ENCODE data around the gene UTS2. TPM values are rescaled to one million over a fixed set of nuclear protein-coding genes. Genes with fewer than 3 reads are reported as not detected.

The UTS2 gene
- total RNA-seq, 1 donor from 2014 or later: not detected

GRCh38 chr1:7824701-7825100 lies 28.2 kb downstream of the UTS2 start:
- Histone ChIP-seq H3K9ac (ENCODE audit: low read depth in 1 of 3, low read length in 3 of 3) (no peak overlapping the region), H3K9me3 (ENCODE audit: control insufficient read depth in 3 of 3, low read length in 3 of 3) (no peaks in the 10 kb centered on the region), H3K27me3 (ENCODE audit: control insufficient read depth in 3 of 3, insufficient read depth in 3 of 3, low read length in 3 of 3) (no peaks in the 10 kb centered on the region), H3K36me3 (ENCODE audit: control insufficient read depth in 3 of 3, insufficient read depth in 3 of 3, low read length in 3 of 3) (peaks cover 68 to 82% (median 70%) of the 10 kb centered on the region in 3 donors), H3K4me1 (ENCODE audit: control insufficient read depth in 3 of 3, insufficient read depth in 3 of 3, low read length in 3 of 3) (no peaks in the 10 kb centered on the region), H3K27ac (ENCODE audit: low read depth, low read length) (no peak overlapping the region), H3K4me3 (ENCODE audit: low read length in 3 of 3) (no peak overlapping the region)

GRCh38 chr1:7821282-7821681 lies 31.6 kb downstream of the UTS2 start:
- Histone ChIP-seq H3K4me3 (ENCODE audit: low read length in 3 of 3) (no peak overlapping the region), H3K9ac (ENCODE audit: low read depth in 1 of 3, low read length in 3 of 3) (no peak overlapping the region), H3K36me3 (ENCODE audit: control insufficient read depth in 3 of 3, insufficient read depth in 3 of 3, low read length in 3 of 3) (peaks cover 57 to 82% (median 60%) of the 10 kb centered on the region in 3 donors), H3K4me1 (ENCODE audit: control insufficient read depth in 3 of 3, insufficient read depth in 3 of 3, low read length in 3 of 3) (no peaks in the 10 kb centered on the region), H3K27me3 (ENCODE audit: control insufficient read depth in 3 of 3, insufficient read depth in 3 of 3, low read length in 3 of 3) (no peaks in the 10 kb centered on the region), H3K27ac (ENCODE audit: low read depth, low read length) (no peak overlapping the region), H3K9me3 (ENCODE audit: control insufficient read depth in 3 of 3, low read length in 3 of 3) (no peaks in the 10 kb centered on the region)

- Histone ChIP-seq H3K9ac (ENCODE audit: low read depth in 1 of 3, low read length in 3 of 3) (no peak overlapping the region), H3K27me3 (ENCODE audit: control insufficient read depth in 3 of 3, insufficient read depth in 3 of 3, low read length in 3 of 3) (no peaks in the 10 kb centered on the region), H3K4me1 (ENCODE audit: control insufficient read depth in 3 of 3, insufficient read depth in 3 of 3, low read length in 3 of 3) (no peaks in the 10 kb centered on the region), H3K27ac (ENCODE audit: low read depth, low read length) (no peak overlapping the region), H3K36me3 (ENCODE audit: control insufficient read depth in 3 of 3, insufficient read depth in 3 of 3, low read length in 3 of 3) (peaks cover 57 to 83% (median 73%) of the 10 kb centered on the region in 3 donors), H3K4me3 (ENCODE audit: low read length in 3 of 3) (no peak overlapping the region), H3K9me3 (ENCODE audit: control insufficient read depth in 3 of 3, low read length in 3 of 3) (peaks cover 2 to 9% (median 5%) of the 10 kb centered on the region in 3 donors)
These were observed 39.0 kb downstream of the UTS2 start for GRCh38 chr1:7813677-7814373.

GRCh38 chr1:7811476-7811875 lies 41.4 kb downstream of the UTS2 start:
- no peaks in the 10 kb centered on the region for H3K4me1 ChIP-seq (ENCODE audit: control insufficient read depth in 3 of 3, insufficient read depth in 3 of 3, low read length in 3 of 3)
- H3K36me3 ChIP-seq (ENCODE audit: control insufficient read depth in 3 of 3, insufficient read depth in 3 of 3, low read length in 3 of 3): peaks cover 59 to 75% (median 70%) of the 10 kb centered on the region in 3 donors
- H3K4me3 ChIP-seq (ENCODE audit: low read length in 3 of 3): no peak overlapping the region
- no peaks in the 10 kb centered on the region for H3K27me3 ChIP-seq (ENCODE audit: control insufficient read depth in 3 of 3, insufficient read depth in 3 of 3, low read length in 3 of 3)
- H3K27ac ChIP-seq (ENCODE audit: low read depth, low read length): no peak overlapping the region
- no peak overlapping the region for H3K9ac ChIP-seq (ENCODE audit: low read depth in 1 of 3, low read length in 3 of 3)
- H3K9me3 ChIP-seq (ENCODE audit: control insufficient read depth in 3 of 3, low read length in 3 of 3): peaks cover 2 to 9% (median 5%) of the 10 kb centered on the region in 3 donors

GRCh38 chr1:7810395-7810794 lies 42.5 kb downstream of the UTS2 start:
- Histone ChIP-seq H3K9ac (ENCODE audit: low read depth in 1 of 3, low read length in 3 of 3) (no peak overlapping the region), H3K27ac (ENCODE audit: low read depth, low read length) (no peak overlapping the region), H3K27me3 (ENCODE audit: control insufficient read depth in 3 of 3, insufficient read depth in 3 of 3, low read length in 3 of 3) (no peaks in the 10 kb centered on the region), H3K36me3 (ENCODE audit: control insufficient read depth in 3 of 3, insufficient read depth in 3 of 3, low read length in 3 of 3) (peaks cover 70 to 79% (median 75%) of the 10 kb centered on the region in 3 donors), H3K4me1 (ENCODE audit: control insufficient read depth in 3 of 3, insufficient read depth in 3 of 3, low read length in 3 of 3) (no peaks in the 10 kb centered on the region), H3K4me3 (ENCODE audit: low read length in 3 of 3) (no peak overlapping the region), H3K9me3 (ENCODE audit: control insufficient read depth in 3 of 3, low read length in 3 of 3) (peaks cover 2 to 9% (median 5%) of the 10 kb centered on the region in 3 donors)

GRCh38 chr1:7809742-7810141 lies 43.1 kb downstream of the UTS2 start:
- peaks cover 74 to 80% (median 75%) of the 10 kb centered on the region in 3 donors for H3K36me3 ChIP-seq (ENCODE audit: control insufficient read depth in 3 of 3, insufficient read depth in 3 of 3, low read length in 3 of 3)
- no peak overlapping the region for H3K4me3 ChIP-seq (ENCODE audit: low read length in 3 of 3)
- no peak overlapping the region for H3K27ac ChIP-seq (ENCODE audit: low read depth, low read length)

GRCh38 chr1:7808253-7808844 lies 44.5 kb downstream of the UTS2 start:
- H3K36me3 ChIP-seq (ENCODE audit: control insufficient read depth in 3 of 3, insufficient read depth in 3 of 3, low read length in 3 of 3): peaks cover 76 to 80% (median 77%) of the 10 kb centered on the region in 3 donors
- no peaks in the 10 kb centered on the region for H3K4me1 ChIP-seq (ENCODE audit: control insufficient read depth in 3 of 3, insufficient read depth in 3 of 3, low read length in 3 of 3)
- H3K4me3 ChIP-seq (ENCODE audit: low read length in 3 of 3): no peak overlapping the region
- H3K9me3 ChIP-seq (ENCODE audit: control insufficient read depth in 3 of 3, low read length in 3 of 3): peaks cover 0 to 3% (median 0%) of the 10 kb centered on the region in 3 donors
- H3K27ac ChIP-seq (ENCODE audit: low read depth, low read length): no peak overlapping the region
- H3K27me3 ChIP-seq (ENCODE audit: control insufficient read depth in 3 of 3, insufficient read depth in 3 of 3, low read length in 3 of 3): no peaks in the 10 kb centered on the region
- H3K9ac ChIP-seq (ENCODE audit: low read depth in 1 of 3, low read length in 3 of 3): no peak overlapping the region

More at GRCh38 chr1:7809742-7810141, 43.1 kb downstream of the UTS2 start:
- Histone ChIP-seq H3K27me3 (ENCODE audit: control insufficient read depth in 3 of 3, insufficient read depth in 3 of 3, low read length in 3 of 3) (no peaks in the 10 kb centered on the region), H3K9ac (ENCODE audit: low read depth in 1 of 3, low read length in 3 of 3) (no peak overlapping the region), H3K4me1 (ENCODE audit: control insufficient read depth in 3 of 3, insufficient read depth in 3 of 3, low read length in 3 of 3) (no peaks in the 10 kb centered on the region), H3K9me3 (ENCODE audit: control insufficient read depth in 3 of 3, low read length in 3 of 3) (peaks cover 2 to 9% (median 5%) of the 10 kb centered on the region in 3 donors)

GRCh38 chr1:7805460-7805859 lies 47.4 kb downstream of the UTS2 start:
- H3K9me3 ChIP-seq (ENCODE audit: control insufficient read depth in 3 of 3, low read length in 3 of 3): no peaks in the 10 kb centered on the region
- H3K27ac ChIP-seq (ENCODE audit: low read depth, low read length): no peak overlapping the region
- no peak overlapping the region for H3K9ac ChIP-seq (ENCODE audit: low read depth in 1 of 3, low read length in 3 of 3)
- peaks cover 61 to 72% (median 71%) of the 10 kb centered on the region in 3 donors for H3K36me3 ChIP-seq (ENCODE audit: control insufficient read depth in 3 of 3, insufficient read depth in 3 of 3, low read length in 3 of 3)
- H3K4me1 ChIP-seq (ENCODE audit: control insufficient read depth in 3 of 3, insufficient read depth in 3 of 3, low read length in 3 of 3): no peaks in the 10 kb centered on the region
- no peak overlapping the region for H3K4me3 ChIP-seq (ENCODE audit: low read length in 3 of 3)
- H3K27me3 ChIP-seq (ENCODE audit: control insufficient read depth in 3 of 3, insufficient read depth in 3 of 3, low read length in 3 of 3): no peaks in the 10 kb centered on the region
